ENCODE data around the gene MAGEC3. TPM values are rescaled to one million over a fixed set of nuclear protein-coding genes. Genes with fewer than 3 reads are reported as not detected.

The MAGEC3 gene
- polyA plus RNA-seq, 1 donor (not counting 4 experiments of a cell fraction or from before 2014, with no cell fraction given): not detected

GRCh38 chrX:141839856-141840255 is 1.7 kb downstream of the MAGEC3 start:
- Histone ChIP-seq H3K27me3 (ENCODE audit: control insufficient read depth, extremely low read depth, insufficient read depth, low read length) (no peaks in the 10 kb centered on the region), H3K4me1 (ENCODE audit: control insufficient read depth, extremely low read depth, insufficient read depth, low read length) (no peaks in the 10 kb centered on the region)
- FAIRE-seq: no peak

GRCh38 chrX:141857479-141857878 is 19.4 kb downstream of the MAGEC3 start:
- Histone ChIP-seq H3K9me3 (ENCODE audit: control insufficient read depth, low read depth, low read length) (no peaks in the 10 kb centered on the region), H3K4me1 (ENCODE audit: control insufficient read depth, extremely low read depth, insufficient read depth, low read length) (no peaks in the 10 kb centered on the region), H2AFZ (ENCODE audit: control insufficient read depth, low read length) (no peak overlapping the region), H3K27ac (ENCODE audit: control insufficient read depth, insufficient read depth, low read length) (no peak overlapping the region), H3K36me3 (ENCODE audit: control insufficient read depth in 2 of 2, extremely low read depth in 1 of 2, insufficient read depth in 2 of 2, low read length in 2 of 2) (no peaks in the 10 kb centered on the region), H4K20me1 (ENCODE audit: control insufficient read depth, extremely low read depth, insufficient read depth, low read length) (no peaks in the 10 kb centered on the region), H3K4me3 (ENCODE audit: control insufficient read depth in 2 of 3, extremely low read depth in 1 of 3, insufficient read depth in 2 of 3, low read depth in 1 of 3, low read length in 3 of 3) (no peak overlapping the region), H3K79me2 (ENCODE audit: control insufficient read depth, insufficient read depth, low read length) (no peaks in the 10 kb centered on the region), H3K9me1 (ENCODE audit: control insufficient read depth, extremely low read depth, insufficient read depth, low read length) (no peaks in the 10 kb centered on the region), H3K9ac (ENCODE audit: control insufficient read depth, extremely low read depth, insufficient read depth, low read length) (no peak overlapping the region), H3K4me2 (ENCODE audit: control insufficient read depth, extremely low read depth, insufficient read depth, low read depth, low read length) (no peak overlapping the region), H3K27me3 (ENCODE audit: control insufficient read depth, extremely low read depth, insufficient read depth, low read length) (no peaks in the 10 kb centered on the region)
- dilution Hi-C loops (cut with MboI; ENCODE audit: extremely low pct_ligation_motif_present, low sequenced_read_pairs): no loop called here
- TF ChIP-seq, protein P1, sequence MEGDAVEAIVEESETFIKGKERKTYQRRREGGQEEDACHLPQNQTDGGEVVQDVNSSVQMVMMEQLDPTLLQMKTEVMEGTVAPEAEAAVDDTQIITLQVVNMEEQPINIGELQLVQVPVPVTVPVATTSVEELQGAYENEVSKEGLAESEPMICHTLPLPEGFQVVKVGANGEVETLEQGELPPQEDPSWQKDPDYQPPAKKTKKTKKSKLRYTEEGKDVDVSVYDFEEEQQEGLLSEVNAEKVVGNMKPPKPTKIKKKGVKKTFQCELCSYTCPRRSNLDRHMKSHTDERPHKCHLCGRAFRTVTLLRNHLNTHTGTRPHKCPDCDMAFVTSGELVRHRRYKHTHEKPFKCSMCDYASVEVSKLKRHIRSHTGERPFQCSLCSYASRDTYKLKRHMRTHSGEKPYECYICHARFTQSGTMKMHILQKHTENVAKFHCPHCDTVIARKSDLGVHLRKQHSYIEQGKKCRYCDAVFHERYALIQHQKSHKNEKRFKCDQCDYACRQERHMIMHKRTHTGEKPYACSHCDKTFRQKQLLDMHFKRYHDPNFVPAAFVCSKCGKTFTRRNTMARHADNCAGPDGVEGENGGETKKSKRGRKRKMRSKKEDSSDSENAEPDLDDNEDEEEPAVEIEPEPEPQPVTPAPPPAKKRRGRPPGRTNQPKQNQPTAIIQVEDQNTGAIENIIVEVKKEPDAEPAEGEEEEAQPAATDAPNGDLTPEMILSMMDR (optimal IDR thresholded peaks at IDR 0.05 in 1 of 3, IDR thresholded peaks at IDR 0.05 in 1 of 3, conservative IDR thresholded peaks at IDR 0.05 in 1 of 3; ENCODE audit: extremely low read depth in 1 of 3, insufficient read depth in 2 of 3, low read length in 3 of 3): no peak
- no peak for TF ChIP-seq EZH2 (IDR thresholded peaks at IDR 0.05; ENCODE audit: low read length)
- DNase-seq (ENCODE audit: low read depth, low spot score) (no peak), FAIRE-seq (no peak)

More at GRCh38 chrX:141839856-141840255, 1.7 kb downstream of the MAGEC3 start:
- Histone ChIP-seq H3K9me3 (ENCODE audit: control insufficient read depth, low read depth, low read length) (no peaks in the 10 kb centered on the region), H3K79me2 (ENCODE audit: control insufficient read depth, insufficient read depth, low read length) (no peaks in the 10 kb centered on the region), H2AFZ (ENCODE audit: control insufficient read depth, low read length) (no peak overlapping the region), H3K4me2 (ENCODE audit: control insufficient read depth, extremely low read depth, insufficient read depth, low read depth, low read length) (no peak overlapping the region), H3K36me3 (ENCODE audit: control insufficient read depth in 2 of 2, extremely low read depth in 1 of 2, insufficient read depth in 2 of 2, low read length in 2 of 2) (no peaks in the 10 kb centered on the region), H4K20me1 (ENCODE audit: control insufficient read depth, extremely low read depth, insufficient read depth, low read length) (no peaks in the 10 kb centered on the region), H3K4me3 (ENCODE audit: control insufficient read depth in 2 of 3, extremely low read depth in 1 of 3, insufficient read depth in 2 of 3, low read depth in 1 of 3, low read length in 3 of 3) (no peak overlapping the region), H3K9me1 (ENCODE audit: control insufficient read depth, extremely low read depth, insufficient read depth, low read length) (no peaks in the 10 kb centered on the region), H3K9ac (ENCODE audit: control insufficient read depth, extremely low read depth, insufficient read depth, low read length) (no peak overlapping the region), H3K27ac (ENCODE audit: control insufficient read depth, insufficient read depth, low read length) (no peak overlapping the region)
- no peak for DNase-seq (ENCODE audit: low read depth, low spot score)
- dilution Hi-C loops (cut with MboI; ENCODE audit: extremely low pct_ligation_motif_present, low sequenced_read_pairs): no loop called here
- TF ChIP-seq EZH2 (IDR thresholded peaks at IDR 0.05; ENCODE audit: low read length): no peak
- TF ChIP-seq, protein P1 (optimal IDR thresholded peaks at IDR 0.05 in 1 of 3, IDR thresholded peaks at IDR 0.05 in 1 of 3, conservative IDR thresholded peaks at IDR 0.05 in 1 of 3; ENCODE audit: extremely low read depth in 1 of 3, insufficient read depth in 2 of 3, low read length in 3 of 3): no peak

All from keratinocyte (primary cell).